ENCODE results near the gene SZRD1.

DNA sequence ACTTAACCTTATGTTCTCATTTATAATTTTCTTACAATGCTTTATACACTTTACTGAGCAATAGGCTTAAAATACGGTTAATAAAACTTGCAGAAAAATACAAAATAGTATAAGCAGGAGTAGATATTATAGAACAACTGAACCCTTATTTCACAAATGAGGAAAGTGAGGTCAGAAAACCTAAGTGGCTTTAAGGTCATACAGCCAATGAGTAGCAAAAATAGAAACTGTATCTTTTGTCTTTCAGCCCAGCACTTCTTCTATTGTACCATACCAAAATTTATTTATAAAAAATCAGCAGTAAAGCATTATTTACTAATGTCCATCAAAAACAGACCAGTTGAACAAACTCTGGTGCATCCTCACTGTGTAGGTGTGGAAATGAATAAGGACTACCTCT lies 26.4 kb upstream of the SZRD1 start:
- TF ChIP-seq REST (IDR thresholded peaks at IDR 0.05; ENCODE audit: insufficient read depth in 1 of 2, low read depth in 2 of 2, low read length in 2 of 2) (no peak), POLR2AphosphoS5 (IDR thresholded peaks at IDR 0.05; ENCODE audit: low read depth, low read length) (no peak), SIN3A (IDR thresholded peaks at IDR 0.05; ENCODE audit: borderline replicate concordance, insufficient read depth, low read length) (no peak), TAF1 (IDR thresholded peaks at IDR 0.05; ENCODE audit: borderline replicate concordance, insufficient read depth, low read length) (no peak), FOXP2 (optimal IDR thresholded peaks at IDR 0.05; ENCODE audit: borderline replicate concordance, extremely low read depth, extremely low read length, insufficient read depth) (no peak)
